ENCODE data around the gene CDKAL1. TPM values are rescaled to one million over a fixed set of nuclear protein-coding genes. Genes with fewer than 3 reads are reported as not detected.

The CDKAL1 gene
- total and polyA plus RNA-seq, 2 donors (not counting 3 experiments of a cell fraction or from before 2014, with no cell fraction given): 6.1 to 20.5 TPM

- Histone ChIP-seq H3K9me3 (replicated peaks; ENCODE audit: control insufficient read depth, insufficient read depth, low read length) (no peaks in the 10 kb centered on the region), H3K36me3 (ENCODE audit: control insufficient read depth in 2 of 2, extremely low read depth in 1 of 2, insufficient read depth in 2 of 2, low read length in 2 of 2) (no peaks in the 10 kb centered on the region), H3K4me1 (ENCODE audit: control insufficient read depth, extremely low read depth, insufficient read depth, low read length) (peaks cover 40% of the 10 kb centered on the region), H3K4me3 (replicated peaks in 1 of 3; ENCODE audit: insufficient read depth in 1 of 3, low read depth in 1 of 3, low read length in 3 of 3) (no peak overlapping the region), H3K9ac (replicated peaks; ENCODE audit: extremely low read depth, insufficient read depth, low read length) (no peak overlapping the region), H3K9me1 (replicated peaks; ENCODE audit: control insufficient read depth, extremely low read depth, insufficient read depth, low read length) (no peaks in the 10 kb centered on the region), H4K20me1 (replicated peaks; ENCODE audit: control insufficient read depth, extremely low read depth, insufficient read depth, low read length) (no peaks in the 10 kb centered on the region), H2AFZ (ENCODE audit: low read depth, low read length) (no peak overlapping the region), H3K27ac (ENCODE audit: insufficient read depth, low read depth, low read length) (peak overlapping the region; percentile 75), H3K79me2 (ENCODE audit: control insufficient read depth, insufficient read depth, low read length) (no peaks in the 10 kb centered on the region), H3K27me3 (ENCODE audit: control insufficient read depth in 2 of 2, insufficient read depth in 2 of 2, low read length in 2 of 2) (no peaks in the 10 kb centered on the region), H3K4me2 (ENCODE audit: insufficient read depth, low read length) (no peak overlapping the region)
- TF ChIP-seq MYC (IDR thresholded peaks at IDR 0.05; ENCODE audit: low read depth, low read length): no peak
- no peak for TF ChIP-seq EZH2 (IDR thresholded peaks at IDR 0.05; ENCODE audit: borderline replicate concordance, low read depth, low read length, severe bottlenecking)
- TF ChIP-seq GATA2 (IDR thresholded peaks at IDR 0.05; ENCODE audit: insufficient read depth, insufficient read length, low read depth, low read length): no peak
- no peak for TF ChIP-seq CTCF (IDR thresholded peaks at IDR 0.05; ENCODE audit: extremely low read depth in 1 of 2, insufficient read depth in 1 of 2, low read depth in 1 of 2, low read length in 2 of 2)
- no peak for TF ChIP-seq FOS (IDR thresholded peaks at IDR 0.05; ENCODE audit: borderline replicate concordance, insufficient read depth, low read length)
- TF ChIP-seq POLR2A (IDR thresholded peaks at IDR 0.05; ENCODE audit: low read depth, low read length): no peak
- no peak for TF ChIP-seq POLR2AphosphoS5 (IDR thresholded peaks at IDR 0.05; ENCODE audit: insufficient read depth, low read depth, low read length)
- no peak for TF ChIP-seq MAX (IDR thresholded peaks at IDR 0.05; ENCODE audit: insufficient read depth, insufficient read length)
- no peak for TF ChIP-seq JUN (IDR thresholded peaks at IDR 0.05; ENCODE audit: borderline replicate concordance, insufficient read depth, insufficient read length, low read depth)
- DNase-seq (ENCODE audit: low read depth, low spot score) (no peak), FAIRE-seq (no peak)
- dilution Hi-C loops (cut with MboI; ENCODE audit: extremely low pct_ligation_motif_present, low sequenced_read_pairs) (no loop called here), intact Hi-C loops (cut with micrococcal nuclease) (loop anchor here (2.0 kb wide), 1 partner anchor 70 kb away; no protein-coding TSS in a partner anchor)
- CTCF ChIA-PET: interaction anchor here (1.0 kb wide), 1 partner anchor 67 kb away, joined by 3 read pairs; no protein-coding TSS in a partner anchor
- POLR2A ChIA-PET: no interaction called here
- BruUV-seq (replicated peaks): no TSS peak
These were observed 489.0 kb downstream of the CDKAL1 start for GRCh38 chr6:21023210-21023609.
